ENCODE measurements around the gene RENBP.

RENBP gene

GRCh38 chrX:153931748-153932147 is 12.7 kb downstream of the RENBP start:
- no peak for DNase-seq

GRCh38 chrX:153931151-153931550 is 13.3 kb downstream of the RENBP start:
- DNase-seq = no peak

- DNase-seq = no peak
Measured at GRCh38 chrX:153930011-153930910, 14.2 kb downstream of the RENBP start.

GRCh38 chrX:153929576-153929975 is 14.9 kb downstream of the RENBP start:
- no peak for DNase-seq

- DNase-seq = peak in 1 of 2 experiments; percentile 20
Measured at GRCh38 chrX:153928846-153929245, 15.6 kb downstream of the RENBP start.

GRCh38 chrX:153927922-153928760 is 16.3 kb downstream of the RENBP start:
- DNase-seq = peak; percentile 88 to 90

- peak in 1 of 2 experiments; percentile 38 for DNase-seq
Measured at GRCh38 chrX:153927672-153927921, 16.8 kb downstream of the RENBP start.

GRCh38 chrX:153926858-153927671 is 17.4 kb downstream of the RENBP start:
- DNase-seq = peak; percentile 66 to 72

GRCh38 chrX:153926552-153926857 is 17.9 kb downstream of the RENBP start:
- peak in 1 of 2 experiments; percentile 42 for DNase-seq

GRCh38 chrX:153925739-153926551 is 18.5 kb downstream of the RENBP start, which contains the start of gene ARHGAP4:
Gene ARHGAP4 (minus strand): TSS chrX:153926264. CDS start chrX:153926202, 62 bp downstream.
- peak; percentile 49 to 59 for DNase-seq

- DNase-seq = no peak
Measured at GRCh38 chrX:153925387-153925738, 19.1 kb downstream of the RENBP start.

GRCh38 chrX:153924149-153924861 is 20.1 kb downstream of the RENBP start:
- DNase-seq = no peak

- no peak for DNase-seq
Measured at GRCh38 chrX:153922932-153923857, 21.2 kb downstream of the RENBP start.

- DNase-seq = no peak
Measured at GRCh38 chrX:153921511-153922446, 22.7 kb downstream of the RENBP start.

GRCh38 chrX:153921070-153921469 is 23.4 kb downstream of the RENBP start:
- DNase-seq = no peak

- DNase-seq = no peak
Measured at GRCh38 chrX:153920546-153920945, 23.9 kb downstream of the RENBP start.

GRCh38 chrX:153919281-153919680 is 25.2 kb downstream of the RENBP start:
- DNase-seq = no peak

- no peak for DNase-seq
Measured at GRCh38 chrX:153917869-153918268, 26.6 kb downstream of the RENBP start.

GRCh38 chrX:153913701-153914100 is 30.7 kb downstream of the RENBP start:
- DNase-seq = no peak

All from activated CD4-positive, alpha-beta T cell treated with anti-CD3 and anti-CD28 coated beads, Interleukin-2, amount 50 U/mL, for 48 hours (primary cell).